Chondrocyte (in vitro differentiated cells): ENCODE results near the gene AGXT. TPM values are rescaled to one million over a fixed set of nuclear protein-coding genes. Genes with fewer than 3 reads are reported as not detected.

Source experiments
- DNase-seq: peaks from one replicate; pipeline ENCODE4 v3.0.0; 2021; ENCODE audit warnings: mixed read lengths, low spot score
- H3K27ac Mint-ChIP-seq: one replicate; pipeline ENCODE4 v1.8.0; 2021; ENCODE audit warnings: mild to moderate bottlenecking, moderate library complexity, mixed read lengths; ENCODE audit not compliant: unreplicated experiment
- H3K27me3 Mint-ChIP-seq: 2 replicates; pipeline ENCODE4 v1.8.0; 2021; ENCODE audit warnings: low read depth, mixed read lengths
- H3K36me3 Mint-ChIP-seq: 2 replicates; pipeline ENCODE4 v1.8.0; 2021; ENCODE audit warnings: low read depth, mixed read lengths
- H3K4me1 Mint-ChIP-seq: 2 replicates; pipeline ENCODE4 v1.8.0; 2021; ENCODE audit warnings: low read depth, mild to moderate bottlenecking, mixed read lengths
- H3K4me3 Mint-ChIP-seq: one replicate; pipeline ENCODE4 v1.8.0; 2021; ENCODE audit warnings: mild to moderate bottlenecking, moderate library complexity, mixed read lengths; ENCODE audit not compliant: unreplicated experiment
- H3K9me3 Mint-ChIP-seq: 2 replicates; pipeline ENCODE4 v1.8.0; 2021; ENCODE audit warnings: low read depth, mixed read lengths
- total RNA-seq: library from RNA; stranded (reverse); gene quantifications from 3 replicates; pipeline ENCODE4 v1.2.1, GENCODE V29; 2021
- TF ChIP-seq, protein P1 (sequence below): fragments of 200-600 bp; sonication (generic); IDR thresholded peaks from 2 replicates; pipeline ENCODE4 v1.5.0; 2021; ENCODE audit warnings: antibody characterized with exemption, mild to moderate bottlenecking, moderate library complexity

The AGXT gene
- total RNA-seq, 1 donor from 2014 or later, result not detected

DNA sequence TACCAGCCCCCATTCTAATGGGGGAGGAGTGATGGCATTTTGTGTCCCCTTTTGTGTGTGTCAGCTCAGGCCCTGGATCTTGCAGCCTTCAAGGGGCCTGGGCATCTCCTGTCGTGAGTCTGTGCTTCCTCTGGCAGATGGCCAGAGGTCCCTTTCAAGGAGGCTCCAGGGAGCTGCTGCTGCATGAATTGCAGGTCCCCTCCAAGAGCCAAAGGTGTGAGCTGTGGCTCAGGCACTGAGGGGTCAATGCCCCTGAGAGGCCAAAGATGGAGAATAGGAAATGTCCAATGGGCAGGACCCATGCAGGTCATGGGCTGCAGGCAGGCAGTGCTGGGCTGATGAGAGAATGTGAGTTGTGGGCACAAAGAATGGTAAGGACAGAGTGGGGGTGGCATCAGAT is 16.9 kb downstream of the AGXT start:
- Mint-ChIP-seq H3K9me3 (no peaks in the 10 kb centered on the region), H3K4me1 (no peaks in the 10 kb centered on the region), H3K36me3 (no peaks in the 10 kb centered on the region), H3K27ac (no peak overlapping the region), H3K27me3 (peaks cover 17% of the 10 kb centered on the region), H3K4me3 (no peak overlapping the region)
- TF ChIP-seq, protein P1, sequence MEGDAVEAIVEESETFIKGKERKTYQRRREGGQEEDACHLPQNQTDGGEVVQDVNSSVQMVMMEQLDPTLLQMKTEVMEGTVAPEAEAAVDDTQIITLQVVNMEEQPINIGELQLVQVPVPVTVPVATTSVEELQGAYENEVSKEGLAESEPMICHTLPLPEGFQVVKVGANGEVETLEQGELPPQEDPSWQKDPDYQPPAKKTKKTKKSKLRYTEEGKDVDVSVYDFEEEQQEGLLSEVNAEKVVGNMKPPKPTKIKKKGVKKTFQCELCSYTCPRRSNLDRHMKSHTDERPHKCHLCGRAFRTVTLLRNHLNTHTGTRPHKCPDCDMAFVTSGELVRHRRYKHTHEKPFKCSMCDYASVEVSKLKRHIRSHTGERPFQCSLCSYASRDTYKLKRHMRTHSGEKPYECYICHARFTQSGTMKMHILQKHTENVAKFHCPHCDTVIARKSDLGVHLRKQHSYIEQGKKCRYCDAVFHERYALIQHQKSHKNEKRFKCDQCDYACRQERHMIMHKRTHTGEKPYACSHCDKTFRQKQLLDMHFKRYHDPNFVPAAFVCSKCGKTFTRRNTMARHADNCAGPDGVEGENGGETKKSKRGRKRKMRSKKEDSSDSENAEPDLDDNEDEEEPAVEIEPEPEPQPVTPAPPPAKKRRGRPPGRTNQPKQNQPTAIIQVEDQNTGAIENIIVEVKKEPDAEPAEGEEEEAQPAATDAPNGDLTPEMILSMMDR, result no peak
- peak; percentile 36 for DNase-seq

- Mint-ChIP-seq H3K4me3 (no peak overlapping the region), H3K9me3 (no peaks in the 10 kb centered on the region), H3K27me3 (peaks cover 12% of the 10 kb centered on the region), H3K27ac (no peak overlapping the region), H3K36me3 (no peaks in the 10 kb centered on the region), H3K4me1 (no peaks in the 10 kb centered on the region)
- peak; percentile 20 for DNase-seq
- TF ChIP-seq, protein P1, result no peak
Measured at GRCh38 chr2:240886023-240886565, 17.5 kb downstream of the AGXT start.

DNA sequence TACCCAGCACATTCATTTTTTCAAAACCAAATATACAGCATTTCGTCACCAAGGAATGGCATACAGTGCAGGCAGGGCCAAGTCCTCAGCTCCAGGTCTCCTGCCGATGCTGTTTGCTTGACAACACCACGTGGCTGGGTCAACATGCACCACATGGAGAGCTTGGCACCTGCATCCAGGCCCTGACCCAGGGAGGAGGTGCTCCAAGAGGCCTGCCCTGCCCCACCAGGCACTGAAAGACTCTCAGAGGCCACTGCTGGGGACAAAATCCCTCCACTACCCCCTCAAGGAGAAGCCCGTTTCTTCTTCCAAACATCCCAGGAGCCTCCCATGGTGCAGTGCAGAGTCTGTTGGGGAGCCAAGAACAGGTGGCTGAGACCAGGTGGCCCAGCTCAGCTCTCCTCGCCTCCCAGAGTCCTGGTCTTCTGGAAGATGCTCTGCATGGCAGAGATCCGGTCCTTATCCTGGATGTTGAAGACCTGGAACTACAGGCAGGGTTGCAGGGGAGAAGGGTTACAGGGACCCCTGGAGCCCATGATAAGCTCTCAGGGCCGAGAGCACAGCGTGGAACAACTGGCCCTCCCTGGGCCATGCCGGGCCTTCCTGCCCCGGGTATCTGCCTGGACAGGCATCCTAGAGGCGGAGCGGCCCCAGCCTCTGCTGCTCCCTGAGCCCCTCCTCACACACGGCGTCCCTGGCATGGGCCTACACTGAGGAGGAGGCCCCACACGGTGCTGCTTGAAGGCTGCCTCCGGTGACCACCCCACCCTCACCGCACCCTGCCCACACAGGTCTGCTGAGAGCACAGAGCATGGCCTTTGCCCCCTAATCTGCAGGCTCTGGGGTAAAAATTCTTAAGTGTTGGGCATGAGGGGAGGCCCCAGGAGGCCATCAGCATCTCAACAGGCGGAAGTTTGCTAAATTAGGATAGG is 18.3 kb downstream of the AGXT start:
- H3K4me3 Mint-ChIP-seq, result no peak overlapping the region
- H3K36me3 Mint-ChIP-seq, result no peaks in the 10 kb centered on the region
- DNase-seq, result peak; percentile 85

DNA sequence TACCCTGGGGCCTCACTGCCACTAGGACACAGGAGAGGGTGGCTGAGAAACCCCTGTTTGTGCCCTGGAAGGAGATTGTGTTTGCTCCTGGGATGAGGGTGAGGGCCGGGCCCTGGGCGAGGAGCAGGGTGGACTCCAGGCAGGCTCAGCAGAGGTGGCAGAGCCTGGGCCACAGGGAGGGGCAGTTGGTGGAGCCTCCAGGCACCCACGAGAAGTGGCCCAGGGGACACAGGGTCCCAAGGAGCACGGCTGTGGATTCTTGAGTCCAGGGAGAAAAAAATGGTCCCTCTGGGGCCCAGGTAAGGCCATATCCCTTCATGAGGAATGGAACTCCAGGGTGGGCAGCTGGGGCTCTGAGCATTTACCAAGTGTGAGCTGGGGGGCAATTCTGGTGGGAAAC is 19.0 kb downstream of the AGXT start:
- TF ChIP-seq, protein P1, result no peak
- Mint-ChIP-seq H3K27me3 (peaks cover 9% of the 10 kb centered on the region), H3K9me3 (no peaks in the 10 kb centered on the region), H3K27ac (no peak overlapping the region), H3K4me3 (no peak overlapping the region), H3K4me1 (no peaks in the 10 kb centered on the region), H3K36me3 (no peaks in the 10 kb centered on the region)
- peak; percentile 59 for DNase-seq

More for the DNA sequence above, 18.3 kb downstream of the AGXT start:
- H3K27ac Mint-ChIP-seq, result no peak overlapping the region
- TF ChIP-seq, protein P1, result no peak
- no peaks in the 10 kb centered on the region for H3K4me1 Mint-ChIP-seq
- no peaks in the 10 kb centered on the region for H3K9me3 Mint-ChIP-seq
- peaks cover 11% of the 10 kb centered on the region for H3K27me3 Mint-ChIP-seq

- H3K4me1 Mint-ChIP-seq, result no peaks in the 10 kb centered on the region
- no peak overlapping the region for H3K4me3 Mint-ChIP-seq
- peak; percentile 84 for DNase-seq
- peaks cover 6% of the 10 kb centered on the region for H3K27me3 Mint-ChIP-seq
- no peaks in the 10 kb centered on the region for H3K36me3 Mint-ChIP-seq
- TF ChIP-seq, protein P1, result no peak
- H3K9me3 Mint-ChIP-seq, result no peaks in the 10 kb centered on the region
- H3K27ac Mint-ChIP-seq, result no peak overlapping the region
Measured at GRCh38 chr2:240888130-240888889, 19.7 kb downstream of the AGXT start.
